BJ (cell line): ENCODE results near the gene RNF14. TPM values are rescaled to one million over a fixed set of nuclear protein-coding genes. Genes with fewer than 3 reads are reported as not detected.

Experiments
- CTCF ChIA-PET: fragments of 350-600 bp; formaldehyde crosslinking; extraction: SDS; loops from one replicate; lab custom pipeline; 2021; ENCODE audit warnings: antibody characterized with exemption, inconsistent platforms; lab: Yijun Ruan, JAX
- POLR2A ChIA-PET: fragments of 300-600 bp; sonication (Branson Sonifier 250); formaldehyde crosslinking; extraction: SDS; loops from one replicate; lab custom pipeline; 2021; ENCODE audit warnings: antibody characterized with exemption; lab: Charles Lee
- DNase-seq: peaks from one replicate; pipeline ENCODE4 v3.0.0-alpha.2; 2011; ENCODE audit warnings: low read depth
- H3K27me3 ChIP-seq: 2 replicates; pipeline ENCODE4 v1.6.0; 2011; ENCODE audit warnings: low read length; ENCODE audit not compliant: control insufficient read depth, insufficient read depth
- H3K36me3 ChIP-seq: 2 replicates; pipeline ENCODE4 v1.5.1; 2011; ENCODE audit warnings: low read length; ENCODE audit not compliant: control insufficient read depth, insufficient read depth
- H3K4me3 ChIP-seq: 2 replicates; pipeline ENCODE4 v1.5.1; 2011; ENCODE audit warnings: low read depth, mild to moderate bottlenecking, control low read depth, low read length
- CTCF ChIP-seq: IDR thresholded peaks from 2 replicates; pipeline ENCODE4 v1.5.1; 2011; ENCODE audit warnings: low read depth, mild to moderate bottlenecking, control low read depth, inconsistent platforms, low read length, moderate library complexity; ENCODE audit not compliant: insufficient read depth
- polyA plus RNA-seq: library from polyadenylated mRNA; depleted of rRNA; stranded (reverse); fragments of >200 nt; gene quantifications from 2 replicates; pipeline ENCODE4 v1.2.3, GENCODE V29; 2011

Gene RNF14
- polyA plus RNA-seq, 1 experiment = 27.2 TPM

GRCh38 chr5:141933151-141933550 lies 35.8 kb upstream of the RNF14 start:
- H3K36me3 ChIP-seq = peaks cover 45% of the 10 kb centered on the region
- CTCF ChIA-PET = interaction anchor here (0.9 to 1.2 kb wide), 2 partner anchors 241 to 268 kb away, joined by 3 to 4 read pairs; no protein-coding TSS in a partner anchor

DNA sequence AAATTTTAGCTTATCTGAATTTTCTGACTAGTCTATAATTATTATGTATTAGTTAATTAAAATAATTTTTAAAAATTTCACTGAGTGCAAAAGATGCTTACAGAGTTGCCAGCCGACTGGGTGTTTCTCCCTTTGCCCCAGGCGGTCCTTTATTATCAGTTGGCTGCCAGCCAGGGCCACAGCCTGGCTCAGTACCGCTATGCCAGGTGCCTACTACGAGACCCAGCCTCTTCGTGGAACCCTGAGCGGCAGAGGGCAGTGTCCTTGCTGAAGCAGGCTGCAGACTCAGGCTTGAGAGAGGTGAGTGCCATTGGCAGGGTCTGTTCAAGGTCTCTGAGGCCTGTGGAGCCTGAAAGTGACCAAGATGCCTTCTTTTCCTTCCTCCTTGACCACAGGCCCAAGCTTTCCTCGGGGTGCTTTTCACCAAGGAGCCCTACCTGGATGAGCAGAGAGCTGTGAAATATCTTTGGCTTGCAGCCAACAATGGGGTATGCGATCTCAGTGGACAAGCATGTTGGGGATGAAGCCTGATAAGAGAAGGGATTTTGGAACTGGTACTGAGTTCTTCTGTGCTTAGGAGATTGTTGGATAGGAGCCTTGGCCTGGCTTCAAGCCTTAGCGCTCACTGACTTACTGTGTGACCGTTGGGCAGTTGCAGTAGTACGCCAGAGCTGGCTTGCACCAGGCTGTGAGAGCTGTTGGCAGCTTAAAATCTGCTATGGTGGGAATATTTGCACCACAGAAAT lies 34.6 kb upstream of the RNF14 start:
- Histone ChIP-seq H3K4me3 (no peak overlapping the region), H3K27me3 (no peaks in the 10 kb centered on the region), H3K36me3 (peaks cover 46% of the 10 kb centered on the region)
- no peak for TF ChIP-seq CTCF
- DNase-seq = no peak
- ChIA-PET POLR2A (no interaction called here), CTCF (interaction anchor here (1.2 kb wide), 1 partner anchor 242 kb away, joined by 4 read pairs; no protein-coding TSS in a partner anchor)

More at GRCh38 chr5:141933151-141933550, 35.8 kb upstream of the RNF14 start:
- no peak for DNase-seq
- no peak overlapping the region for H3K4me3 ChIP-seq
- H3K27me3 ChIP-seq = no peaks in the 10 kb centered on the region
- TF ChIP-seq CTCF = no peak
- POLR2A ChIA-PET = no interaction called here

- CTCF ChIA-PET = interaction anchor here (1.0 to 1.3 kb wide), 2 partner anchors 26 to 54 kb away, joined by 3 to 4 read pairs; no protein-coding TSS in a partner anchor
- DNase-seq = no peak
- Histone ChIP-seq H3K27me3 (no peaks in the 10 kb centered on the region), H3K4me3 (no peak overlapping the region), H3K36me3 (peaks cover 43% of the 10 kb centered on the region)
- TF ChIP-seq CTCF = no peak
- POLR2A ChIA-PET = no interaction called here
Observed at GRCh38 chr5:141935538-141935937, 33.4 kb upstream of the RNF14 start.

DNA sequence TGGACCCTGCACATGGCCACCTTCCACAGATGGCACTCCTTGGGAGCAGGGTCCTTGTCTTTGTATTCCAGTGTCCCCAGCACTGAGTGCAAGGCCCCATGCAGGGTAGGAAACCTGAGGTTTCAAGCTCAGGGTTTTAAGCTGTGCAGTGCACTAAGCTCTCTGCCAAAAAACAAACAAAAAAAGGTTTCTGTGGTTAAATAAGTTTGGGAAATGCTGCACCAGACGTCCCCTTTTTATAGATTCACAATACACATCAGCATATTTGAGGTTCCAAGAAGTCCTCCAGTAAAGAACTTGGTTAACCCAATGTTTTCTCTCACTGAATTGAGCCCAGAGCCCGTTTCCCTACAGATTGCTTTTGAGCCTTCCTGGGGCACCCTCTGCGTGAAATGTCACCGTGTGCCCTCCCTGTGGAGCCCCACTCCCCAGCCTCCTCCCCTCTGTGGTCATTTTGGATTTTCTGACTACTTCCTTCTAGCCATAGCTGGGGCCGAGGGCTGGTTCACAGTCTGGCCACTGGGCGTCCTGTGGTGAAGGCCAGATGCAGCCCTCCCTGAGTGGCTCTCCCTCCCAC lies 28.1 kb upstream of the RNF14 start:
- peaks cover 18% of the 10 kb centered on the region for H3K36me3 ChIP-seq
- ChIA-PET POLR2A (interaction anchor here (1.5 kb wide), 1 partner anchor 17 kb away, joined by 3 read pairs; the partner anchor contains the start of gene DELE1), CTCF (interaction anchor here (0.8 to 5.7 kb wide), 12 partner anchors 10 to 249 kb away, joined by 3 to 57 read pairs (median 5); partner anchors contain the start of genes DELE1, PCDH1, PCDH12 and RNF14)
- TF ChIP-seq CTCF = peak; percentile 48
- DNase-seq = peak; percentile 41
- H3K4me3 ChIP-seq = no peak overlapping the region
- no peaks in the 10 kb centered on the region for H3K27me3 ChIP-seq

DNA sequence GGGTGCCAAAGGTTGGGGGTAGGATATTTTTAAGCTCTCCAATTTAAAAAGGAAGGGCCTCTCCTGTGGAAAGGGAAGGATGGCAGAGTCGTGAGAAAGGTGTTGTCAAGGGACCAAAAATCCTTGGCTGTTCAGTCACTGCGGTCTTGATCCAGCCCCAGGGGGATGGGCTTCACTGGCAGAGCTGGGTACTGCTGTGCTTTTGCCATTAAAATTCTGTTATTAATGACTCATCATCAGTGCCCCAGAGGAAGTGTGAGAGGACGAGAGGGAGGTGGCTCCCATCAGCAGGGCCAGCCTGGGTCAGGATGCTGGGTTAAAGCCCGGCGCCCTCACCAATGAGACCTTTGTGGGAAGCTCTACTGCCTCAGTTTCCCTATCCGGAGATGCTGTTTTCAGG lies 27.6 kb upstream of the RNF14 start:
- CTCF ChIA-PET = interaction anchor here (0.8 to 5.7 kb wide), 12 partner anchors 9 to 250 kb away, joined by 3 to 57 read pairs (median 5); partner anchors contain the start of genes DELE1, PCDH1, PCDH12 and RNF14
- no peaks in the 10 kb centered on the region for H3K27me3 ChIP-seq
- POLR2A ChIA-PET = interaction anchor here (1.5 kb wide), 1 partner anchor 18 kb away, joined by 3 read pairs; the partner anchor contains the start of gene DELE1
- TF ChIP-seq CTCF = no peak
- peak; percentile 6 for DNase-seq
- peaks cover 16% of the 10 kb centered on the region for H3K36me3 ChIP-seq
- no peak overlapping the region for H3K4me3 ChIP-seq
